Measurements from ENCODE around the gene OGFR. TPM values are rescaled to one million over a fixed set of nuclear protein-coding genes. Genes with fewer than 3 reads are reported as not detected.

The OGFR gene
- total RNA-seq, 1 donor from 2014 or later: 43.7 TPM

- no peak for DNase-seq (ENCODE audit: extremely low spot score in 2 of 2)
- Histone ChIP-seq H3K27me3 (no peaks in the 10 kb centered on the region), H3K36me3 (no peaks in the 10 kb centered on the region), H3K9me3 (no peaks in the 10 kb centered on the region), H3K4me1 (peaks cover 26% of the 10 kb centered on the region), H3K27ac (no peak overlapping the region), H3K4me3 (no peak overlapping the region)
- TF ChIP-seq POLR2A (IDR thresholded peaks at IDR 0.05) (no peak), CTCF (IDR thresholded peaks at IDR 0.05) (no peak), POLR2AphosphoS5 (IDR thresholded peaks at IDR 0.05; ENCODE audit: insufficient read depth in 1 of 2, low read depth in 1 of 2) (no peak)
- intact Hi-C loops (cut with DNase I): no loop called here
Observed at GRCh38 chr20:62834967-62835730, 30.5 kb downstream of the OGFR start.

- DNase-seq (ENCODE audit: extremely low spot score in 2 of 2): no peak
- intact Hi-C loops (cut with DNase I): no loop called here
- Histone ChIP-seq H3K9me3 (no peaks in the 10 kb centered on the region), H3K4me1 (peaks cover 22% of the 10 kb centered on the region), H3K4me3 (no peak overlapping the region), H3K27me3 (no peaks in the 10 kb centered on the region), H3K27ac (no peak overlapping the region), H3K36me3 (no peaks in the 10 kb centered on the region)
- TF ChIP-seq POLR2AphosphoS5 (IDR thresholded peaks at IDR 0.05; ENCODE audit: insufficient read depth in 1 of 2, low read depth in 1 of 2): no peak
- no peak for TF ChIP-seq CTCF (IDR thresholded peaks at IDR 0.05)
- TF ChIP-seq POLR2A (IDR thresholded peaks at IDR 0.05): no peak
Observed at GRCh38 chr20:62835931-62836861, 31.6 kb downstream of the OGFR start.

- no peak for TF ChIP-seq CTCF (IDR thresholded peaks at IDR 0.05)
- no peak for TF ChIP-seq POLR2AphosphoS5 (IDR thresholded peaks at IDR 0.05; ENCODE audit: insufficient read depth in 1 of 2, low read depth in 1 of 2)
- no peak for TF ChIP-seq POLR2A (IDR thresholded peaks at IDR 0.05)
- H3K4me1 ChIP-seq: peaks cover 13% of the 10 kb centered on the region
- DNase-seq (ENCODE audit: extremely low spot score in 2 of 2): no peak
- no peaks in the 10 kb centered on the region for H3K36me3 ChIP-seq
- H3K4me3 ChIP-seq: no peak overlapping the region
- H3K27ac ChIP-seq: no peak overlapping the region
- H3K9me3 ChIP-seq: no peaks in the 10 kb centered on the region
- no peaks in the 10 kb centered on the region for H3K27me3 ChIP-seq
- intact Hi-C loops (cut with DNase I): no loop called here
Observed at GRCh38 chr20:62836967-62837490, 32.4 kb downstream of the OGFR start.

GRCh38 chr20:62837790-62838127 lies 33.1 kb downstream of the OGFR start:
- Histone ChIP-seq H3K27me3 (no peaks in the 10 kb centered on the region), H3K9me3 (no peaks in the 10 kb centered on the region), H3K27ac (no peak overlapping the region), H3K4me1 (peaks cover 6% of the 10 kb centered on the region), H3K36me3 (no peaks in the 10 kb centered on the region), H3K4me3 (no peak overlapping the region)
- intact Hi-C loops (cut with DNase I): no loop called here
- no peak for DNase-seq (ENCODE audit: extremely low spot score in 2 of 2)
- TF ChIP-seq CTCF (IDR thresholded peaks at IDR 0.05) (no peak), POLR2A (IDR thresholded peaks at IDR 0.05) (no peak), POLR2AphosphoS5 (IDR thresholded peaks at IDR 0.05; ENCODE audit: insufficient read depth in 1 of 2, low read depth in 1 of 2) (no peak)

Data from vagina (tissue), 2 donors.